H9 (cell line): ENCODE measurements around the gene PLCL1. TPM values are rescaled to one million over a fixed set of nuclear protein-coding genes. Genes with fewer than 3 reads are reported as not detected.

Experiments
- DNase-seq: peaks from one replicate; pipeline ENCODE4 v3.0.0-alpha.2; 2017
- H2AFZ ChIP-seq: one replicate; pipeline ENCODE4 v1.6.1; 2013; ENCODE audit warnings: mild to moderate bottlenecking, low read length, control low read depth, moderate library complexity
- H2AK5ac ChIP-seq: 2 replicates; pipeline ENCODE4 v1.6.1; 2013; ENCODE audit warnings: low read length, control low read depth, mixed read lengths; ENCODE audit not compliant: insufficient read length
- H2BK120ac ChIP-seq: one replicate; pipeline ENCODE4 v1.6.1; 2013; ENCODE audit warnings: low read depth, mild to moderate bottlenecking, low read length, control low read depth, inconsistent platforms; ENCODE audit not compliant: poor library complexity, severe bottlenecking
- H2BK12ac ChIP-seq: 2 replicates; pipeline ENCODE4 v1.6.1; 2013; ENCODE audit warnings: low read length, control low read depth, mixed read lengths, low read depth; ENCODE audit not compliant: insufficient read length
- H2BK15ac ChIP-seq: 2 replicates; pipeline ENCODE4 v1.6.1; 2013; ENCODE audit warnings: low read depth, low read length, control low read depth
- H2BK20ac ChIP-seq: one replicate; pipeline ENCODE4 v1.6.1; 2013; ENCODE audit warnings: low read depth, mild to moderate bottlenecking, low read length, control low read depth, inconsistent platforms; ENCODE audit not compliant: poor library complexity, severe bottlenecking
- H2BK5ac ChIP-seq: 2 replicates; pipeline ENCODE4 v1.6.1; 2013; ENCODE audit warnings: low read length, control low read depth, mixed read lengths; ENCODE audit not compliant: insufficient read length
- H3K14ac ChIP-seq: 2 replicates; pipeline ENCODE4 v1.6.1; 2013; ENCODE audit warnings: low read length, control low read depth; ENCODE audit not compliant: insufficient read depth
- H3K18ac ChIP-seq: 2 replicates; pipeline ENCODE4 v1.6.1; 2013; ENCODE audit warnings: low read depth, mild to moderate bottlenecking, mixed read lengths, low read length, control low read depth; ENCODE audit not compliant: insufficient read length
- H3K23ac ChIP-seq: 2 replicates; pipeline ENCODE4 v1.6.1; 2013; ENCODE audit warnings: low read length, control low read depth, mixed read lengths, low read depth; ENCODE audit not compliant: insufficient read length
- H3K23me2 ChIP-seq: 2 replicates; pipeline ENCODE4 v1.6.1; 2013; ENCODE audit warnings: low read depth, mild to moderate bottlenecking, mixed read lengths, low read length, control low read depth; ENCODE audit not compliant: insufficient read length, poor library complexity, severe bottlenecking
- H3K27ac ChIP-seq: 2 replicates; pipeline ENCODE4 v1.5.1; 2013; ENCODE audit warnings: low read length, control low read depth, mixed read lengths, low read depth; ENCODE audit not compliant: insufficient read length
- H3K27me3 ChIP-seq: 2 replicates; pipeline ENCODE4 v1.6.1; 2013; ENCODE audit warnings: low read length, control low read depth, inconsistent platforms; ENCODE audit not compliant: insufficient read depth
- H3K4ac ChIP-seq: 2 replicates; pipeline ENCODE4 v1.6.1; 2013; ENCODE audit warnings: low read depth, mild to moderate bottlenecking, control low read depth, inconsistent platforms, low read length, moderate library complexity
- H3K4me1 ChIP-seq: 2 replicates; pipeline ENCODE4 v1.6.1; 2013; ENCODE audit warnings: low read length, control low read depth, inconsistent platforms; ENCODE audit not compliant: insufficient read depth
- H3K4me2 ChIP-seq: 2 replicates; pipeline ENCODE4 v1.6.1; 2013; ENCODE audit warnings: low read length, control low read depth, mixed read lengths; ENCODE audit not compliant: insufficient read length, insufficient read depth
- H3K56ac ChIP-seq: 2 replicates; pipeline ENCODE4 v1.6.1; 2013; ENCODE audit warnings: low read depth, mild to moderate bottlenecking, mixed read lengths, low read length, control low read depth; ENCODE audit not compliant: insufficient read length
- H3K79me1 ChIP-seq: 2 replicates; pipeline ENCODE4 v1.6.1; 2013; ENCODE audit warnings: low read depth, mild to moderate bottlenecking, moderate library complexity, low read length, control low read depth, inconsistent platforms; ENCODE audit not compliant: insufficient read depth, poor library complexity, severe bottlenecking
- H3K79me2 ChIP-seq: 2 replicates; pipeline ENCODE4 v1.6.1; 2013; ENCODE audit warnings: low read length, control low read depth, inconsistent platforms; ENCODE audit not compliant: insufficient read depth
- H3K9ac ChIP-seq: 2 replicates; pipeline ENCODE4 v1.6.1; 2013; ENCODE audit warnings: low read length, control low read depth, mixed read lengths; ENCODE audit not compliant: insufficient read length; ENCODE audit errors: extremely low read depth
- H3K9me3 ChIP-seq: one replicate; pipeline ENCODE4 v1.6.1; 2013; ENCODE audit warnings: low read depth, low read length, inconsistent platforms; ENCODE audit not compliant: control insufficient read depth
- H3T11ph ChIP-seq: one replicate; pipeline ENCODE4 v1.6.1; 2013; ENCODE audit warnings: mild to moderate bottlenecking, low read length, control low read depth, inconsistent platforms
- H4K20me1 ChIP-seq: one replicate; pipeline ENCODE4 v1.6.1; 2013; ENCODE audit not compliant: control insufficient read depth, insufficient read length, insufficient read depth
- H4K5ac ChIP-seq: 2 replicates; pipeline ENCODE4 v1.6.1; 2013; ENCODE audit warnings: low read depth, mild to moderate bottlenecking, mixed read lengths, low read length, control low read depth; ENCODE audit not compliant: insufficient read length
- H4K8ac ChIP-seq: replicated peaks from 2 replicates; pipeline ENCODE4 v1.6.1; 2013; ENCODE audit warnings: low read length, control low read depth, mixed read lengths, low read depth; ENCODE audit not compliant: insufficient read length
- H4K91ac ChIP-seq: 2 replicates; pipeline ENCODE4 v1.6.1; 2013; ENCODE audit warnings: low read depth, mild to moderate bottlenecking, moderate library complexity, mixed read lengths, low read length, control low read depth; ENCODE audit not compliant: insufficient read length
- H3K27ac Mint-ChIP-seq, 3 experiments: 2 replicates in 2 of 3; 3 replicates in 1 of 3; pipeline ENCODE4 v1.8.0; 2020 to 2021; ENCODE audit warnings: mixed read lengths in 3 of 3, mild to moderate bottlenecking in 1 of 3, moderate library complexity in 1 of 3
- H3K27me3 Mint-ChIP-seq: 2 replicates; pipeline ENCODE4 v1.8.0; 2021; ENCODE audit warnings: low read depth, mild to moderate bottlenecking, moderate library complexity, mixed read lengths
- H3K36me3 Mint-ChIP-seq, 3 experiments: 2 replicates in 2 of 3; 3 replicates in 1 of 3; pipeline ENCODE4 v1.8.0; 2020 to 2021; ENCODE audit warnings: low read depth in 3 of 3, mixed read lengths in 3 of 3; ENCODE audit not compliant: insufficient read depth in 1 of 3
- H3K4me1 Mint-ChIP-seq, 2 experiments: 2 replicates each; pipeline ENCODE4 v1.8.0; 2020; ENCODE audit warnings: mixed read lengths in 2 of 2
- H3K4me3 Mint-ChIP-seq, 2 experiments: 2 replicates in 1 of 2; 3 replicates in 1 of 2; pipeline ENCODE4 v1.8.0; 2020 to 2021; ENCODE audit warnings: mild to moderate bottlenecking in 2 of 2, mixed read lengths in 2 of 2, moderate library complexity in 1 of 2
- H3K9me3 Mint-ChIP-seq, 2 experiments: 2 replicates in 1 of 2; 3 replicates in 1 of 2; pipeline ENCODE4 v1.8.0; 2020; ENCODE audit warnings: mild to moderate bottlenecking in 2 of 2, mixed read lengths in 2 of 2, moderate library complexity in 1 of 2
- WGBS: extraction: QIAGEN DNeasy Blood & Tissue Kit; methylation state at CpG from one replicate; pipeline ENCODE4 v1.1.7; 2013; ENCODE audit warnings: missing lambda C conversion rate, low lambda C conversion rate, mixed read lengths; ENCODE audit not compliant: insufficient read length; ENCODE audit errors: extremely low coverage; 5-methylcytosine and 5-hydroxymethylcytosine counted together
- total RNA-seq: library from RNA; stranded (reverse); gene quantifications from 2 replicates; pipeline ENCODE4 v1.2.1, GENCODE V29; 2021
- TF ChIP-seq, protein P1 (sequence below): fragments of 200-600 bp; sonication (generic); conservative IDR thresholded peaks from 3 replicates; pipeline ENCODE4 v1.8.0; 2021; ENCODE audit warnings: antibody characterized with exemption, mild to moderate bottlenecking

PLCL1 gene
- total RNA-seq, 1 experiment from 2014 or later: 0.04 TPM

DNA sequence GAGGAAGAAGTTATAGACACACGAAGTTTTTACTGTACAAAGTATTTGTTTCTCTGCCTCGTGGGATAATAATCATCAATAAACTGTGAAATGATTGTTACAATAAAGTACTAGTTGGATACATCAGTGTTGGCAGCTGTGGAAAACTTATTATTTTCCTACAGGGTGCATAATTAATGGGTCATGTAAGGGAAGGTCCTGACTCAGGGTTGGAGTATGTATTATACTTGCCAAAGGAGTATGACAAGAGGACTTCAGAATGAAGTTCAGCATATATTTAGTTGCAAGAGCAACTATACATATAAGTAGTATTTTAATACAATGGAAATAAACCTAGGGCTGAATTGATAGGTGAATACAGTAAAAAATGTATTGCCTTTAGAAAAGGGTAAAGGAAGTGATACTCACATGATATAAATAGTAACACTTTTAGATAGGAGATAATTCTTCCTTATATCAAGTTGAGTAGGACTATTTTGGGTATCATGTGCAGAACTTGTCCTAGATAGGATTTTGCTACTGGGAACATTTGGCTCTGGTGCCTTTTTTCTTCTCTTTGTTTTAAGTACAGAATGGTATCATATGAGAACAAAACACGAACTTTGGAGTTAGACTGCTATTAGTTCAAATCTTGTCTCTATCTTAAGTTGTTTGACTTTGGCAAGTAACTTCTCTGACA is 79.1 kb downstream of the PLCL1 start:
- Histone ChIP-seq H3K79me1 (no peaks in the 10 kb centered on the region), H2AFZ (no peak overlapping the region)
- H3K36me3 Mint-ChIP-seq: no peaks in the 10 kb centered on the region

More for the DNA sequence above, 79.1 kb downstream of the PLCL1 start:
- Histone ChIP-seq H3K23ac (no peak overlapping the region), H2BK12ac (no peak overlapping the region), H2BK120ac (no peak overlapping the region), H3T11ph (no peak overlapping the region), H3K18ac (no peak overlapping the region), H2BK15ac (no peak overlapping the region), H4K8ac (no peak overlapping the region), H3K9ac (no peak overlapping the region), H4K5ac (no peak overlapping the region), H3K27ac (no peak overlapping the region), H3K23me2 (no peaks in the 10 kb centered on the region), H3K56ac (no peak overlapping the region), H3K79me2 (no peaks in the 10 kb centered on the region), H4K91ac (no peak overlapping the region), H3K27me3 (no peaks in the 10 kb centered on the region), H3K4ac (no peak overlapping the region), H3K14ac (no peak overlapping the region), H3K4me2 (no peak overlapping the region), H2BK5ac (no peak overlapping the region), H2BK20ac (no peak overlapping the region), H4K20me1 (no peaks in the 10 kb centered on the region), H3K9me3 (no peaks in the 10 kb centered on the region), H3K4me1 (no peaks in the 10 kb centered on the region), H2AK5ac (no peak overlapping the region)
- H3K27ac Mint-ChIP-seq: no peak overlapping the region
- no peak for DNase-seq
- H3K4me3 Mint-ChIP-seq: no peak overlapping the region
- no CpG with 5 or more reads among the region's 3 CpGs for WGBS
- no peaks in the 10 kb centered on the region for H3K9me3 Mint-ChIP-seq
- TF ChIP-seq, protein P1, sequence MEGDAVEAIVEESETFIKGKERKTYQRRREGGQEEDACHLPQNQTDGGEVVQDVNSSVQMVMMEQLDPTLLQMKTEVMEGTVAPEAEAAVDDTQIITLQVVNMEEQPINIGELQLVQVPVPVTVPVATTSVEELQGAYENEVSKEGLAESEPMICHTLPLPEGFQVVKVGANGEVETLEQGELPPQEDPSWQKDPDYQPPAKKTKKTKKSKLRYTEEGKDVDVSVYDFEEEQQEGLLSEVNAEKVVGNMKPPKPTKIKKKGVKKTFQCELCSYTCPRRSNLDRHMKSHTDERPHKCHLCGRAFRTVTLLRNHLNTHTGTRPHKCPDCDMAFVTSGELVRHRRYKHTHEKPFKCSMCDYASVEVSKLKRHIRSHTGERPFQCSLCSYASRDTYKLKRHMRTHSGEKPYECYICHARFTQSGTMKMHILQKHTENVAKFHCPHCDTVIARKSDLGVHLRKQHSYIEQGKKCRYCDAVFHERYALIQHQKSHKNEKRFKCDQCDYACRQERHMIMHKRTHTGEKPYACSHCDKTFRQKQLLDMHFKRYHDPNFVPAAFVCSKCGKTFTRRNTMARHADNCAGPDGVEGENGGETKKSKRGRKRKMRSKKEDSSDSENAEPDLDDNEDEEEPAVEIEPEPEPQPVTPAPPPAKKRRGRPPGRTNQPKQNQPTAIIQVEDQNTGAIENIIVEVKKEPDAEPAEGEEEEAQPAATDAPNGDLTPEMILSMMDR: no peak
- H3K4me1 Mint-ChIP-seq: no peaks in the 10 kb centered on the region
- no peaks in the 10 kb centered on the region for H3K27me3 Mint-ChIP-seq
